ENCODE results near the gene MAGI2.
A peak's percentile ranks its signal among the peaks of the same experiment; 100 is the strongest.

The MAGI2 gene

GRCh38 chr7:78828317-78828716 is 625.1 kb downstream of the MAGI2 start:
- no peaks in the 10 kb centered on the region for H3K27me3 ChIP-seq (replicated peaks)
- DNase-seq = no peak
- TF ChIP-seq, protein P1, sequence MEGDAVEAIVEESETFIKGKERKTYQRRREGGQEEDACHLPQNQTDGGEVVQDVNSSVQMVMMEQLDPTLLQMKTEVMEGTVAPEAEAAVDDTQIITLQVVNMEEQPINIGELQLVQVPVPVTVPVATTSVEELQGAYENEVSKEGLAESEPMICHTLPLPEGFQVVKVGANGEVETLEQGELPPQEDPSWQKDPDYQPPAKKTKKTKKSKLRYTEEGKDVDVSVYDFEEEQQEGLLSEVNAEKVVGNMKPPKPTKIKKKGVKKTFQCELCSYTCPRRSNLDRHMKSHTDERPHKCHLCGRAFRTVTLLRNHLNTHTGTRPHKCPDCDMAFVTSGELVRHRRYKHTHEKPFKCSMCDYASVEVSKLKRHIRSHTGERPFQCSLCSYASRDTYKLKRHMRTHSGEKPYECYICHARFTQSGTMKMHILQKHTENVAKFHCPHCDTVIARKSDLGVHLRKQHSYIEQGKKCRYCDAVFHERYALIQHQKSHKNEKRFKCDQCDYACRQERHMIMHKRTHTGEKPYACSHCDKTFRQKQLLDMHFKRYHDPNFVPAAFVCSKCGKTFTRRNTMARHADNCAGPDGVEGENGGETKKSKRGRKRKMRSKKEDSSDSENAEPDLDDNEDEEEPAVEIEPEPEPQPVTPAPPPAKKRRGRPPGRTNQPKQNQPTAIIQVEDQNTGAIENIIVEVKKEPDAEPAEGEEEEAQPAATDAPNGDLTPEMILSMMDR (IDR thresholded peaks at IDR 0.05; ENCODE audit: low read depth, low read length, missing control alignments) = no peak
- H3K36me3 ChIP-seq (replicated peaks) = no peaks in the 10 kb centered on the region
- in situ Hi-C loops (cut with HindIII; ENCODE audit: low pct_ligation_motif_present, low sequenced_read_pairs) = no loop called here
- H3K27ac ChIP-seq = no peak overlapping the region
- H3K4me3 ChIP-seq (ENCODE audit: low read depth, low read length) = no peak overlapping the region

- H3K36me3 ChIP-seq (replicated peaks) = no peaks in the 10 kb centered on the region
- H3K4me3 ChIP-seq (ENCODE audit: low read depth, low read length) = no peak overlapping the region
- no peaks in the 10 kb centered on the region for H3K27me3 ChIP-seq (replicated peaks)
- H3K27ac ChIP-seq = no peak overlapping the region
- in situ Hi-C loops (cut with HindIII; ENCODE audit: low pct_ligation_motif_present, low sequenced_read_pairs) = no loop called here
- no peak for DNase-seq
- TF ChIP-seq, protein P1 (IDR thresholded peaks at IDR 0.05; ENCODE audit: low read depth, low read length, missing control alignments) = no peak
These were observed 649.9 kb downstream of the MAGI2 start for GRCh38 chr7:78803501-78804127.

GRCh38 chr7:78794101-78794500 is 659.4 kb downstream of the MAGI2 start:
- TF ChIP-seq, protein P1 (IDR thresholded peaks at IDR 0.05; ENCODE audit: low read depth, low read length, missing control alignments) = no peak
- in situ Hi-C loops (cut with HindIII; ENCODE audit: low pct_ligation_motif_present, low sequenced_read_pairs) = no loop called here

GRCh38 chr7:78792624-78793023 is 660.8 kb downstream of the MAGI2 start:
- no peak overlapping the region for H3K4me3 ChIP-seq (ENCODE audit: low read depth, low read length)
- in situ Hi-C loops (cut with HindIII; ENCODE audit: low pct_ligation_motif_present, low sequenced_read_pairs) = no loop called here
- DNase-seq = no peak
- no peaks in the 10 kb centered on the region for H3K27me3 ChIP-seq (replicated peaks)
- no peak overlapping the region for H3K27ac ChIP-seq
- no peaks in the 10 kb centered on the region for H3K36me3 ChIP-seq (replicated peaks)
- TF ChIP-seq, protein P1 (IDR thresholded peaks at IDR 0.05; ENCODE audit: low read depth, low read length, missing control alignments) = no peak

More at GRCh38 chr7:78794101-78794500, 659.4 kb downstream of the MAGI2 start:
- H3K4me3 ChIP-seq (ENCODE audit: low read depth, low read length) = no peak overlapping the region
- H3K27me3 ChIP-seq (replicated peaks) = no peaks in the 10 kb centered on the region
- H3K36me3 ChIP-seq (replicated peaks) = no peaks in the 10 kb centered on the region
- peak; percentile 13 for DNase-seq
- no peak overlapping the region for H3K27ac ChIP-seq

- TF ChIP-seq, protein P1 (IDR thresholded peaks at IDR 0.05; ENCODE audit: low read depth, low read length, missing control alignments) = no peak
- Histone ChIP-seq H3K36me3 (replicated peaks) (no peaks in the 10 kb centered on the region), H3K4me3 (ENCODE audit: low read depth, low read length) (no peak overlapping the region), H3K27ac (no peak overlapping the region), H3K27me3 (replicated peaks) (no peaks in the 10 kb centered on the region)
- in situ Hi-C loops (cut with HindIII; ENCODE audit: low pct_ligation_motif_present, low sequenced_read_pairs) = no loop called here
- no peak for DNase-seq
These were observed 661.5 kb downstream of the MAGI2 start for GRCh38 chr7:78792006-78792405.

DNA sequence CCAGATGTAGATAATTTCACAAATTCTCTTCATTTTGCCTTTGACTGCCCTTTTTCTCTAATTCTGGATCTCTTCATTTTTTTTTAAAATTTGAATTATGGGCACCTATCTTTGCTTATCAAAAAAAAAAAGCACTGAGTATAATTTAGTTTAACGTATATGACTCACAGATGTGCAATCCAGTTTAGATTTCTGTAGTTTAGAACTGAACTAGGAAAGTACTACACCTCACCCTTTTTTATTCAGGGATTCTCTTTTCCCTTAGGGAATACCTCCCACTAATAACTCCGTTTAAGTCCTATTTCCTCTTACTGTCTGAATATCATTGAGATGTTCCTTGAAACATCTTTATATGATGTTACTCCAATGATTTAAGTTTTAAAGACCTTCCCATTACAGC is 665.0 kb downstream of the MAGI2 start:
- no peak for DNase-seq
- TF ChIP-seq, protein P1 (IDR thresholded peaks at IDR 0.05; ENCODE audit: low read depth, low read length, missing control alignments) = no peak
- Histone ChIP-seq H3K4me3 (ENCODE audit: low read depth, low read length) (no peak overlapping the region), H3K36me3 (replicated peaks) (no peaks in the 10 kb centered on the region), H3K27ac (no peak overlapping the region), H3K27me3 (replicated peaks) (no peaks in the 10 kb centered on the region)
- in situ Hi-C loops (cut with HindIII; ENCODE audit: low pct_ligation_motif_present, low sequenced_read_pairs) = no loop called here
